Neural crest cell (in vitro differentiated cells): Measurements from ENCODE around the gene ERC1. TPM values are rescaled to one million over a fixed set of nuclear protein-coding genes. Genes with fewer than 3 reads are reported as not detected.

ENCODE experiments used
- DNase-seq: peaks from one replicate; pipeline ENCODE4 v3.0.0; 2021; ENCODE audit warnings: low read depth, mixed read lengths, low spot score
- H3K27ac Mint-ChIP-seq: one replicate; pipeline ENCODE4 v1.8.0; 2021; ENCODE audit warnings: mild to moderate bottlenecking, mixed read lengths; ENCODE audit not compliant: unreplicated experiment
- H3K27me3 Mint-ChIP-seq: 2 replicates; pipeline ENCODE4 v1.8.0; 2021; ENCODE audit warnings: low read depth, mild to moderate bottlenecking, mixed read lengths
- H3K36me3 Mint-ChIP-seq: 2 replicates; pipeline ENCODE4 v1.8.0; 2021; ENCODE audit warnings: low read depth, mild to moderate bottlenecking, mixed read lengths
- H3K4me1 Mint-ChIP-seq: 2 replicates; pipeline ENCODE4 v1.8.0; 2021; ENCODE audit warnings: mixed read lengths
- H3K4me3 Mint-ChIP-seq: one replicate; pipeline ENCODE4 v1.8.0; 2021; ENCODE audit warnings: mild to moderate bottlenecking, mixed read lengths
- H3K9me3 Mint-ChIP-seq: 2 replicates; pipeline ENCODE4 v1.8.0; 2021; ENCODE audit warnings: mixed read lengths
- total RNA-seq: library from RNA; stranded (reverse); gene quantifications from 2 replicates; pipeline ENCODE4 v1.2.1, GENCODE V29; 2021
- TF ChIP-seq, protein P1 (sequence below): fragments of 200-600 bp; sonication (generic); conservative IDR thresholded peaks from 2 replicates; pipeline ENCODE4 v1.5.0; 2021; ENCODE audit warnings: antibody characterized with exemption, mild to moderate bottlenecking

Gene ERC1
- total RNA-seq, 1 donor from 2014 or later = 38.9 TPM

- no peaks in the 10 kb centered on the region for H3K27me3 Mint-ChIP-seq
These were observed 513.9 kb downstream of the ERC1 start for GRCh38 chr12:1504895-1505311.

GRCh38 chr12:1505576-1505975 is 514.6 kb downstream of the ERC1 start:
- Mint-ChIP-seq H3K27me3 (no peaks in the 10 kb centered on the region), H3K27ac (no peak overlapping the region), H3K9me3 (no peaks in the 10 kb centered on the region), H3K4me1 (peaks cover 16% of the 10 kb centered on the region), H3K36me3 (no peaks in the 10 kb centered on the region), H3K4me3 (no peak overlapping the region)
- DNase-seq = no peak
- TF ChIP-seq, protein P1, sequence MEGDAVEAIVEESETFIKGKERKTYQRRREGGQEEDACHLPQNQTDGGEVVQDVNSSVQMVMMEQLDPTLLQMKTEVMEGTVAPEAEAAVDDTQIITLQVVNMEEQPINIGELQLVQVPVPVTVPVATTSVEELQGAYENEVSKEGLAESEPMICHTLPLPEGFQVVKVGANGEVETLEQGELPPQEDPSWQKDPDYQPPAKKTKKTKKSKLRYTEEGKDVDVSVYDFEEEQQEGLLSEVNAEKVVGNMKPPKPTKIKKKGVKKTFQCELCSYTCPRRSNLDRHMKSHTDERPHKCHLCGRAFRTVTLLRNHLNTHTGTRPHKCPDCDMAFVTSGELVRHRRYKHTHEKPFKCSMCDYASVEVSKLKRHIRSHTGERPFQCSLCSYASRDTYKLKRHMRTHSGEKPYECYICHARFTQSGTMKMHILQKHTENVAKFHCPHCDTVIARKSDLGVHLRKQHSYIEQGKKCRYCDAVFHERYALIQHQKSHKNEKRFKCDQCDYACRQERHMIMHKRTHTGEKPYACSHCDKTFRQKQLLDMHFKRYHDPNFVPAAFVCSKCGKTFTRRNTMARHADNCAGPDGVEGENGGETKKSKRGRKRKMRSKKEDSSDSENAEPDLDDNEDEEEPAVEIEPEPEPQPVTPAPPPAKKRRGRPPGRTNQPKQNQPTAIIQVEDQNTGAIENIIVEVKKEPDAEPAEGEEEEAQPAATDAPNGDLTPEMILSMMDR = no peak

More at GRCh38 chr12:1504895-1505311, 513.9 kb downstream of the ERC1 start:
- TF ChIP-seq, protein P1 = no peak
- Mint-ChIP-seq H3K36me3 (no peaks in the 10 kb centered on the region), H3K9me3 (no peaks in the 10 kb centered on the region), H3K4me3 (no peak overlapping the region), H3K27ac (no peak overlapping the region), H3K4me1 (peaks cover 12% of the 10 kb centered on the region)
- DNase-seq = no peak

GRCh38 chr12:1507308-1507707 is 516.3 kb downstream of the ERC1 start:
- no peak for DNase-seq
- no peak overlapping the region for H3K4me3 Mint-ChIP-seq
- no peaks in the 10 kb centered on the region for H3K36me3 Mint-ChIP-seq
- TF ChIP-seq, protein P1 = no peak
- no peaks in the 10 kb centered on the region for H3K27me3 Mint-ChIP-seq
- H3K4me1 Mint-ChIP-seq = peaks cover 20% of the 10 kb centered on the region
- no peak overlapping the region for H3K27ac Mint-ChIP-seq
- H3K9me3 Mint-ChIP-seq = peaks cover 2% of the 10 kb centered on the region

DNA sequence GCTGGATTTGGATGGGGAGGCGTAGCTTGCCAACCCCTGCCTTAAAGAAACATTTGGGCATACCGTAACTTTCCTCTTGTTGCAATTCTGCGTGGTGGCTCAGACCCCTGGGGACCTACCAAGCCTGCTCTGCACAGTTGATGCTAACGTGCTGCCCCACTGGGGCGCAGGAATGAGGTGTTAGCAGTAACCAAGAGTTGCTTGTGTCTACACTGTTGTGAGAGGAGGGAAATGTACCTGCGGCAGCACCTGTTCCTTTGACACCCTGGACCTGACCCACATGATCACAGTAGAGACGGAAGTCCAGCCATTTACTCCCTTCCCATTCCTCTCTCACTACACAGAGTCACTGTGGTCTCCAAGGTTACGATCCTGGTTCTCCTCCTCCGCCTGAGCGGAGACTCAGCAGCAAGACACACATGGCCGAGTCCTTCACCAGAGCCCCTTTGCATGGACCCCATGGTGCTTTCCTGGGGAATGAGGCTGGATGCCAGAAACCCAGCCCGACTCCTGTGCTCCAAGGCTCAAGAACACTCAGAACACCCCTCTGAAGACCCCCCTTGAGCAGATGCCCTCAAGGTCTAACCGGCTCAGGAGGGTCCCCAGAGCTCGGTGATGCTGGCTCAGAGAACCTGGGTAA is 518.5 kb downstream of the ERC1 start:
- H3K36me3 Mint-ChIP-seq = peaks cover 3% of the 10 kb centered on the region
- no peaks in the 10 kb centered on the region for H3K27me3 Mint-ChIP-seq
- H3K9me3 Mint-ChIP-seq = peaks cover 6% of the 10 kb centered on the region
- TF ChIP-seq, protein P1 = no peak
- H3K27ac Mint-ChIP-seq = no peak overlapping the region
- no peak overlapping the region for H3K4me3 Mint-ChIP-seq
- peaks cover 20% of the 10 kb centered on the region for H3K4me1 Mint-ChIP-seq
- DNase-seq = no peak

GRCh38 chr12:1510056-1510812 is 519.2 kb downstream of the ERC1 start:
- TF ChIP-seq, protein P1 = no peak
- H3K4me1 Mint-ChIP-seq = peaks cover 17% of the 10 kb centered on the region
- peaks cover 12% of the 10 kb centered on the region for H3K9me3 Mint-ChIP-seq
- H3K4me3 Mint-ChIP-seq = no peak overlapping the region
- H3K27me3 Mint-ChIP-seq = no peaks in the 10 kb centered on the region
- no peak for DNase-seq
- no peak overlapping the region for H3K27ac Mint-ChIP-seq
- peaks cover 10% of the 10 kb centered on the region for H3K36me3 Mint-ChIP-seq
